ENCODE results near the gene AJM1. TPM values are rescaled to one million over a fixed set of nuclear protein-coding genes. Genes with fewer than 3 reads are reported as not detected.
"Not testable (repeated sequence)": the region's sequence is repeated elsewhere in the genome, so short reads cannot be mapped to it uniquely, and the experiment has no call there.

Gene AJM1
- total RNA-seq, 1 donor from 2014 or later: 0.96 TPM

GRCh38 chr9:136867480-136867879 lies 25.2 kb downstream of the AJM1 start:
- no peaks in the 10 kb centered on the region for H3K27me3 ChIP-seq (ENCODE audit: control insufficient read depth, insufficient read depth, low read length)
- no peak for DNase-seq (ENCODE audit: low read depth)
- TF ChIP-seq CTCF (IDR thresholded peaks at IDR 0.05; ENCODE audit: insufficient read depth, low read length, poor library complexity, severe bottlenecking): no peak
- no peaks in the 10 kb centered on the region for H3K36me3 ChIP-seq (ENCODE audit: control insufficient read depth, insufficient read depth, low read length)
- no peak overlapping the region for H3K4me3 ChIP-seq (ENCODE audit: low read depth, low read length)

DNA sequence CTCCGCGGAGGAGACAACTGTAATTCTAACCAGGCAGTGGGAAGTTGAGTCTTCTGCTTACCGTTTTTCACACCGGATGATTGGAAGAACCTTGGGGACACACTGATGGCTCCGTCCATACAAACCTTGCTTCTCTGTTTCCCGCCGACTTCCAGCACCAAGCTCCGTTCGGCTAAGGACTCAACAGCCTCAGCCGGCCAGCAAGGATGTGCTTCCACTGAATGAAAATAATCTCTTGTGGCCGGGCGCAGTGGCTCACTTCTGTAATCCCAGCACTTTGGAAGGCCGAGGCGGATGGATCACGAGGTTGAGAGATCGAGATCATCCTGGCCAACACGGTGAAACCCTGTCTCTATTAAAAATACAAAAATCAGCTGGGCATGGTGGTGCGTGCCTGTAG lies 25.6 kb downstream of the AJM1 start:
- no peaks in the 10 kb centered on the region for H3K36me3 ChIP-seq (ENCODE audit: control insufficient read depth, insufficient read depth, low read length)
- no peak for DNase-seq (ENCODE audit: low read depth)
- no peaks in the 10 kb centered on the region for H3K27me3 ChIP-seq (ENCODE audit: control insufficient read depth, insufficient read depth, low read length)
- TF ChIP-seq CTCF (IDR thresholded peaks at IDR 0.05; ENCODE audit: insufficient read depth, low read length, poor library complexity, severe bottlenecking): no peak
- H3K4me3 ChIP-seq (ENCODE audit: low read depth, low read length): no peak overlapping the region

GRCh38 chr9:136868644-136869043 lies 26.4 kb downstream of the AJM1 start:
- no peak overlapping the region for H3K4me3 ChIP-seq (ENCODE audit: low read depth, low read length)
- no peaks in the 10 kb centered on the region for H3K36me3 ChIP-seq (ENCODE audit: control insufficient read depth, insufficient read depth, low read length)
- no peaks in the 10 kb centered on the region for H3K27me3 ChIP-seq (ENCODE audit: control insufficient read depth, insufficient read depth, low read length)
- TF ChIP-seq CTCF (IDR thresholded peaks at IDR 0.05; ENCODE audit: insufficient read depth, low read length, poor library complexity, severe bottlenecking): no peak
- no peak for DNase-seq (ENCODE audit: low read depth)

- not testable (repeated sequence) for DNase-seq (ENCODE audit: low read depth); H3K27me3 ChIP-seq (ENCODE audit: control insufficient read depth, insufficient read depth, low read length); H3K4me3 ChIP-seq (ENCODE audit: low read depth, low read length); H3K36me3 ChIP-seq (ENCODE audit: control insufficient read depth, insufficient read depth, low read length)
Observed at GRCh38 chr9:136869611-136870010, 27.3 kb downstream of the AJM1 start.

- Histone ChIP-seq H3K36me3 (ENCODE audit: control insufficient read depth, insufficient read depth, low read length) (no peaks in the 10 kb centered on the region), H3K4me3 (ENCODE audit: low read depth, low read length) (no peak overlapping the region), H3K27me3 (ENCODE audit: control insufficient read depth, insufficient read depth, low read length) (peaks cover 2% of the 10 kb centered on the region)
- no peak for TF ChIP-seq CTCF (IDR thresholded peaks at IDR 0.05; ENCODE audit: insufficient read depth, low read length, poor library complexity, severe bottlenecking)
- no peak for DNase-seq (ENCODE audit: low read depth)
Observed at GRCh38 chr9:136875155-136875554, 32.9 kb downstream of the AJM1 start.

DNA sequence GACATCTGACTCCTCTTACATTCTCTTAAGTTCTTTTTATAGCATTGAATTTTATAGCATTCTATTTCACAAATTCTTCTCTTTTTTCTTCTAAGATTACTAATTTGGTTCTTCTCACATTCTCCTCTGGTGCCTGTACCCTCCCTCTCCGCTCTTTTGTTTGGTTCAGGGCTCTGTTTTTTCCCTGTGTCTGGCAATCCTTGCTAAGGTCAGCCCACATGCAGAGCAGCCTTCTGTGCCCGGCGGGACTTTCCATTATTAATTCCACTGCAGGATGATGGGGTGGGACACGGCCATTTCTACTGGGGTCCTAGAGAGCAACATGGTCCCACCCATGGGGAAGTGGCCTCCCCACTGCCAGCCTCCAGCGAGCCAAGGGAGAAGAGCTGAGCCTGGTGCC lies 34.2 kb downstream of the AJM1 start:
- no peak for DNase-seq (ENCODE audit: low read depth)
- H3K4me3 ChIP-seq (ENCODE audit: low read depth, low read length): no peak overlapping the region
- no peak for TF ChIP-seq CTCF (IDR thresholded peaks at IDR 0.05; ENCODE audit: insufficient read depth, low read length, poor library complexity, severe bottlenecking)
- H3K27me3 ChIP-seq (ENCODE audit: control insufficient read depth, insufficient read depth, low read length): peaks cover 2% of the 10 kb centered on the region
- H3K36me3 ChIP-seq (ENCODE audit: control insufficient read depth, insufficient read depth, low read length): no peaks in the 10 kb centered on the region
